ENCODE results near the gene TRABD2B.

The TRABD2B gene

DNA sequence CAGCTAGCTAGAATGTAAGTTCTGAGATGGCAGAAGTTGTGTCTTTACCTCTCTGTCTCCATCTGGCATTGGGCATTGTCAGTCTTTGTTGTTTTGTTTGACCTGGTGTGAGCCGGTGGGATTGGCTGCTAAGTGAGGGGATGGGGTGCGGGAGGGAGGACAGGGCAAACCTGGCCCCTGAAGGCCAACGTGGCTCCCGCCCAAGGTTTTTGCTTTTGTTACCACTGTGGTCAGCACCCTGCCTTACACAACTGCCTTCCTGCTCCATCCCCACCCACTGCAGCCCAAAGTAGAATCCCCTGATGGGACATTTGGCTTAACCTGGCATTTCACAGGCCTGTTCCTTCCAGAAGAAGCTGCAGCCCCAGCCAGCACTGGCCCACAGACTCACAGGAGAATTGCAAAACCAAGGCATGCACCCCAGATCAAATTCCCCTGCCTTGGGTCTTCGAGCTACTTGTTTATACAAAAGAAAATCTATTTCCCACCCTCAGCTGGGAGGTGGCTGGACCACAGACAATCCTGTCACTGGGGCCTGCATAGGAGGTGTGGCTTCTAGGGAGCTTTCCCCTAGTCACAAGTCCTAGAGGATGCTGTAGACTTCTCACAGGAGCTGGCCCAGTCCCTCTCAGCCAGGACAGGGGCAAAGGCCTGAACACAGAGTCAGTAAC is 147.5 kb downstream of the TRABD2B start:
- no peak for DNase-seq (ENCODE audit: low spot score)

DNA sequence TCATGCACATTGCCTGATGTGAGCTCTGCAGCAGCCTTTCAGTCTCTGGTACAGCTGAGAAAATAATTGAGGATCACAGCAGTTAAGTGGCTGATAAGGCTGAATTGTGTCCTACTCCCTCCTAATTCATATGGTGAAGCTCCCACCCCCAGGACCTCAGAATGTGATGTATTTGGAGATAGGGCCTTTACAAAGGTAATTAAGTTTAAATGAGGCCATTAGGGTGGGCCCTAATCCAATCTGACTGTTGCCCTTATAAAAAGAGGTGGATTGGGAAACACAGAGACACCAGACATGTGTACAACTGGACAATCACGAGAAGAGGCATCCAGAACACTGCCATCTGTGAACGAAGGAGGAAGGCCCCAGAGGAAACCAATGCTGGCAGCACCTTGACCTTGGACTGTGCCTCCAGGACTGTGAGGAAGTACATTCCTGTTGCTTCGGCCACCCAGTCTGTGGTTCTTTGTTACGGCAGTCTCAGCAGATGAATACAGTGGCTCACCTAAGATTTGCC is 148.1 kb downstream of the TRABD2B start:
- no peak for DNase-seq (ENCODE audit: low spot score)

DNA sequence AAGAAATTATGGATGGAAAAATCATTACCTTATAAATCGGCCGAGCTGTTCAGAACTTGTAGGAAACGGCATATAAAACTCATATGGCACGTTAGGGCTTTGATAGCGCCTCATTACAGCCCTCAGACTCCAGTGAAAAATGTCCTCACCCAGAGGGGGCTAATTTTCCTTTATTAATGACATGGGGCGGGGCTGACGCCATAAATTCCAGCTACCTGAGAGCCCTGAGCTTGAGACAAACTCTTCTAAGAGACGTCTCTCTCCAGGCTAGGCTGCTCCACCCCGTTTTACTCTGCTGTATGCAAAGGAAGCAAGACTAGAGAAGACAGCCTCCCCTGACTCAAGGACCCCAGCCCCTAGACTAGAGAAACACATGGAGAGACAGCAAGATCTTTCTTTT is 149.4 kb downstream of the TRABD2B start:
- no peak for DNase-seq (ENCODE audit: low spot score)

DNA sequence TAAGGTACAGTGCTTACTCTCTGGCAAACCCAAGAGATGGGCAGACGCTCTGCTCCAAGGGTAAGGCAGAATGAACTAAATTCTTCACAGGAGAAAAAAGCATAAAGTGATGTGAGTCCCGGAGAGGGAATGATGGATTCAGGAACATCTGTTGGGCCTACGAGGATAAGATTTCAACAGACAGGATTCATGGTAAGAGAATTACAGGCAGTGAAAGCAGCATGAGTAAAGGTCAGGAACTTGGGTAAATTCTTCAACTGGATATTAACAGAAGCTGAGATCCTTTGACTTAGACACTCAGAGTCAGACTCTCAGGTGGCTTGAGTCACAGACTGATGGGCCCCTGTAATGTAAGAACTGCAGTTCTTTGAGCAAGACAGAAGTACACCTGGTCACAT is 152.6 kb downstream of the TRABD2B start:
- DNase-seq (ENCODE audit: low spot score), result no peak

DNA sequence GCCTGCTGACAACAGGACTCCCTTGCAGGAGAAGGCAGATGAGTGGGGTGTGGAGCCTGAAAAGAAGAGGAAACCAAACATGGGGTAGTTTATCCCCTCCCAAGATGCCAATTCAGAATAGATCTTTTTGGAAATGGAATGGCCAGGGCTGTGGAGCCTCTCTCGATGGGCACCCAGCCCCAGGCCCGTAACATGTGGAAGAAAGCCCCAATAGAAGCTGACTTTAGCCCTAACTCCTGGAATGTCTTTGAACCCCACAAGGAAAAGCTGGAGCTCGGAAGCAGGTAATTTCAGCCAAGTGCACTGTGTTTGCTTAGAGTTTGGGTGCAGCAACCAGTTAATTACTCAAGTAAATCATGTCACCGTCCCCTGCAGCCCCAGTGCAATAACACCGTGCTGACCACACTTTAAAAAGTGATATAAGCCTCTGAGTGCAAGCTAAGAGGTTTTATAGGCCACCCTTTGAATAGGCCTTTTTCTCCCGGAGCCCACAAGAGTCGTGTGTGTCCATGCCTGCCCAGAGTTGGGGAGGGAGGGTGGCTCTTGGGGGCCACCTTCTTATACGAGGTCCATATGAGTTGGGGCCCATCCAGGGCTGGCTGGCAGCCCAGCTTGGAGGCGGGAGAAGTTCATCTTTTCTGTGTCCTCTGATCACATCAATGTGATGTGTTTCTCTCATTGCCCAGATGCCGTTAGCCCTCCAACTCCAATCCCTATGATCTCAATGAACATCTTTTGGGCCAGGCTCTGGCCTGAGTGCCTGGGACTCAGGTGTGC is 153.2 kb downstream of the TRABD2B start:
- no peak for DNase-seq (ENCODE audit: low spot score)

DNA sequence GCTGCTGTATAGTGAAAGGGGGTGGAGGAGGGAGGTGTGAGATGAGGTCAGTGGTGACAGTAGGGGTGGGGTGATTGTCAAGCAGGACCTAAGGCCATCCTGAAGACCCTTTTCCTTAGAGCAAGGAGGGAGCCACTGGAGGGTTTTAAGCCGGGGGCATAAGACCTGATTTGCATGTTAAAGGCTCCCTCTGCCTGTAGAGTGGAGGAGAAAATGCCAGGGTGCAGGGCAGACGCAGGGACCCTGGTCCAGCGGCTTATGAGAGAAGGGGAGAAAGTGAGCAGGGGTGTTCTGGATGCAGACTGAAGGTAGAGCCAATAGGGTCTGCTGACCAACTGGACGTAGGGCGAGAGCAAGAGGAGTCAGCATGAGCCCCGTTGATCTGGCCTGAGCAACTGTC is 154.1 kb downstream of the TRABD2B start:
- no peak for DNase-seq (ENCODE audit: low spot score)

DNA sequence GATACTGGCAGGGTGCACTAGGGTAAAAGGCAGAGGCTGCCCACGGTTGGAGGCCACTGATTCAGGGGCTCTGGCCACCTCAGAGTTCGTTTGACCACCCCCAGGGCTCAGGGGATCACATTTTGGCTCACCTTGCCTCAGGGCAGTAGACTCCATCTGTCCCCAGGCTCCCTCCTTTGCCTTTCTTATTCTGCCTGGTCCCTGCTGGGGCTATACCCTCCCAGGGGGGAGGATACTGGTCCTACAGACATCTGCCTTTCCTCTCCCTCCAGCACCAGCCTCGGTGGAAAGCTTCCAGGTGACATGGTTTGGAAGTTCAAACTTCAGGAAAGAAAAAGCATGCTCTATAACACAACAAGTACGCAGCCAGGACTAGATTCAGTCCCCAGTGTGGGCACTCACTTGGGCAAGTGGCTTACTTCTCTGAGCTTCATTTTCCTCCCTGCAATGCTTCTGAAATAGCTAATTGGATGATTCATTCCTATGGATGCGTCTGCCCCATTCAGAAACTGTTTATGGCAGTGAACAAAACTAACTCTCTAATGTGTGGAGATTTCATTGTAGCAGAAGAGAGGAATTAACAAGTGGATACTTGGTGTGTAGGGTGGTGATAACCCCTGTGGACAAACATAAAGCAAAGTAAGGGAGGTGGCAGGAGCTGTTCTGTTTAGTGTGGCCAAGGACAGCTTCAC is 154.8 kb downstream of the TRABD2B start:
- no peak for DNase-seq (ENCODE audit: low spot score)

DNA sequence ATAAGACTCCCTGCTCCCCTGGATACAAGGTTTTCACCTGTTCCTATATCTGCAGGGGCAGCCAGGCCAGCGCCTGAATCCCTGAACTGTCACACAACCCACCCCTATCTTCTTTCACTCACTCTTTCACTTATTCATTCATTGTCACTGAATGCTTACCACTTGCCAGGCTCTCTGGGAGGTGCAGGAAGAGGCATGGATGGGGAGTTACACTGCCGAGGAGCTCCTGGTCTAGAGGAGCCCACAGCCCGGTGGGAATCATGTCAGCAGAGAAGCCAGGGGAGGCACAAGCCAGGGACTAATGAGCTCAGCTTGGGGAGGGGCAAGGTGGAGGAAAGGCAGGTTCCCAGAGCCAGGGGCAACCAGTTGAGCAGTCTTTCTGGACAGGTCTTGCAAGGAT is 155.8 kb downstream of the TRABD2B start:
- DNase-seq (ENCODE audit: low spot score), result no peak

DNA sequence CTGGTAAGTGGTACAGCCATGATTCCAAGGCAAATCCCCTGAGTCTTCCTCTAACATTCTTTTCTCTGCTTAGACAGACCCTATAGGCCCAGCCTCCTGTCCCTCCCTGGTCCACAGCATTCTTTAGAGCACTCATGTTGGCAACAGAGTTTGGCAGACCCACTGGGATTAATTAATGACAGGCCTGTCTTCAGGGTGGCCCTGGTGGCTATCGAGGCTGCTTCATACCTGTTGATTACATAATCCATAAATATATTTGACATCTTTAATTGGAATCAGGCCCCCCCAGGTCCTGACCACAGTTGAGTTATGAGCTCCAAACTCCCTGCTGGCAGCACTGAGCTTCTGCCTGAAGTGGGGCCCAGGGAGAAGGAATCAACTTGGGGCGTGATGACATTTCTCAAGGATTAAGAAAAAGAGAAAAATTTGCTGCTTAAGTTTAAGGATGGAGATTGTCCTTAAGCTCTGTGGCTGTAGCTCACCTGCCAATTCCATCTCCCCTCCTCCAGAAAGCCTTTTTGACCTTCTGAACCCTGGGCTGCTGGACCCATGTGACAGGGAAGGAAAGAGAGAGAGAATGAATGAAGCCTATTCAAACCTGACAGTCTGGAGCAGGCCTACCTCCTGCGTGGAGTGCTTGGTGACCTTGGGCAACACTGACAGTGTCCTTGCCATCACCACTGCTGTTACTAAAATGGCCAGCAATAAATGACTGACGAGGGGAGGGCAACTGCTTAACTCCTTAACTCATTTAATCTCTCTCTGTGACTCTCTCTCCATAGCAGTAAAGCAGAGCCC is 156.6 kb downstream of the TRABD2B start:
- DNase-seq (ENCODE audit: low spot score), result no peak

DNA sequence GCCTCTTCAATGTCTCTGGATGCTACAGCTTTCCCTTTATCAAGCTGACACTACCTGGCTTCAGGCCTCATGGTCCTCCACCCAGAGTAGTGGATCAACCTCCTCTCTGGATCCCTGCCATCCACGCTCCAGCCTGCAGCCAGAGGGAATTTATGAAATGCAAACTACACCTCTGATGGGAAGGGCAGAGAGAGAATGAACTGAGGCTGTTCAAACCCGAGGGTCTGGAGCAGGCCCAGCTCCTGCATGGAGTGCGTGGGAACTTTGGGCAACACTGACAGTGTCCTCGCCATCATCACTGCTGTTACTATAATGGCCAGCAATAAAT is 157.8 kb downstream of the TRABD2B start:
- DNase-seq (ENCODE audit: low spot score), result no peak

DNA sequence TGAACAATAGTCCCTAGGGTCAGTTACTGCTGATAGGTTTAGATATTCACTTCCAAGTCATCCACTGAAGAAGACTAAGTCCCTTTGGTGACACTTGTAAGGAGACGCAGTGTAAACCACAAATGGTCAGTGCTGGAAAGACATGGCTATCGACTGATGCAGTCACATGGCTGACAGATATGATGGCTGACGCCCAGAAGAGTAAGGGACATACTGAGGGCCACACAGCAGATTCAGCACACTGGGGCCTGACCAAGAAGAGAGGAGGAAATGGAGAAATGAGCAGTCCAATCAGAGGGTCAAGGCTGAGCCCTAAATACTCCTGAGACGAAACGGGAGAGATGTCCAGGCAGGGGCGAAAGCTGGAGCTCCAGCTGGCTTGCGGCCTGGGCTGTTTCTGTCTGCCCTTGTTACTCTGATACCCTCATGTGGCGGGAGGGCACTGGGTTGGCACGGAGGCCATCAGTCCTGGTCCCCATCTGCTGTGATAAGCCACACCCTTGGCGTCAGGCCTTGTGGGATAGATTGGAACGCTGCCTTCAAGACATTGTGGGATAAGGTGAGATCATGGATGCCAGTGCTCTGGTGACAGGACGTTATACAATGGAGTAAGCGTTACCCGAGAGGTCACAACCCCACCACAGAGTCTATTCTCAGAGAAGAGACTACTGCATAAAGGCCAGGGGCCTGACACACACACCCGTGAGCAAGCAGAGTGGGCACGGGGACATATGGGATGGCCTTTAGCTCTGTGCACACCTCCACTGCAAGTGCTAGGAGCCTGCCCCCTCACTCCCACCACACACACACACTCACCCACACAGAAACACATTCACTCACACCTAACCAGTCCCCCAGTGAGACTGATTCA is 158.4 kb downstream of the TRABD2B start:
- DNase-seq (ENCODE audit: low spot score), result no peak

DNA sequence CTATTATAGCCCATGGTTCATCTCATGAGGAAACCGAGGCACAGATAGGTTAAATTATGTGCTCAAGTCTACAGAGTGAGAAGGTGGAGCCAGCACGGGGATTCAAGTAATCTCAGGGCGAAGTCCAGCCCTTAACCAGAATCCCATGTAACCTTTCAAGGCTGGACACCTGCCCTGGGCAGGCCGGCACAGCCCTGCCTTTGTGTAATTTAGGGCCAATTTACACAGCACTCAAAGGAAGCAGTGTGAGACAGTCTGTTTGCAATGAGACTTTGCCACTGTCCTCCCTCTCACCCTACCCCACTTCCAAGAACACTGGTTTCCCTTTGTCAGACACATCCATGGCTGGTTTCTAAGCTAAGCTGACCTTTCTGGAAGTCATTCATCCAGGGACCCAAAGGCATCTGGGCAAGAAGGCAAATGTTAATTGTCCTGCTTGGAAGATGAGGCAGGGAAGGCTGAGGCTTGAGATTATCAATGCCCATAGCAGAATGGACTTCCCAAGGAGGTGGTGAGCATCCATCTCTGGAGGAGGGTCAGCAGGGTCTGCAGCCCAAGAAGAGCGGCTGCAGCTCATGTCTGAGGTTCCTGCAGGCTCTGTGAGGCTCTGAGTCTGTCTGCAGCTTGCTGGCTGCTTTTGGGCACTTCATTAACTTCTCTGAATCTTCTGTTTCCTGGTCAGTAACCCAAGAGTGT is 159.2 kb downstream of the TRABD2B start:
- peak; percentile 13 for DNase-seq (ENCODE audit: low spot score)

DNA sequence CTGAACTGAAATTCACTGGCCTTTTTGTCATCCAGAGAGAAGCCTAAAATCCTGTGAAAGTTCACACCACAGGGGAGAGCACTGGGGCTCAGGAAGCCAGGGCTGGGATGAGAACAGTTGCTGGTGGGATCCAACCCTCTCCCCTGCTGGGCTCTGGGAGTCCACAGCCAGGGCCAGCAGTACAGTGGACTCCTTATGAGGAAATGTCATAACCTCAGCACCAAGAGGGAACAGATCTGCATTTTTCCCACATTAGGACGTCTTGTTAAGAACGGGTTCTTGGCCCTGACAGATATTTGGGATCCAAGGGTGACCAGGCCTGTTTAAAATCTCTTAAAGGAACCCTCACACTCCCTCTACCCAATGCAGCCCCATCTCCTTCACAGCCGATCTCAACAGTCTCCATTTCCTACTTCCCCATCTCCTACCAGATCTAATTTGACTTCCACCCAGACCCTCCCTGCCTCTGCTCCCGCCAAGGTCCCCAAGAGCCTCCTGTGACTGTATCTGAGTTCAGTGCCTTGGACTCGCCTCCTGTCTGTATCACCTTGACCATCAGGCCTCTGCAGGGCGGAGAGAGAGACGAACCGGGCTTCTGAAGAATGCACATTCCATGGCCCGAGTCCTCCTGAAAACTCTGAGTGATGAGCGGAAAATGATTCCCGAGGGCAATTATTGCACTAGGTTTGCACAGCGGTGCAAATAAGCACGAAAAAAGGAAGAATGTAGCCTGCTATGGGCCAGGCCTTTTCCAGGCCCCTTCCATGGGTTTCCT is 159.9 kb downstream of the TRABD2B start:
- no peak for DNase-seq (ENCODE audit: low spot score)

DNA sequence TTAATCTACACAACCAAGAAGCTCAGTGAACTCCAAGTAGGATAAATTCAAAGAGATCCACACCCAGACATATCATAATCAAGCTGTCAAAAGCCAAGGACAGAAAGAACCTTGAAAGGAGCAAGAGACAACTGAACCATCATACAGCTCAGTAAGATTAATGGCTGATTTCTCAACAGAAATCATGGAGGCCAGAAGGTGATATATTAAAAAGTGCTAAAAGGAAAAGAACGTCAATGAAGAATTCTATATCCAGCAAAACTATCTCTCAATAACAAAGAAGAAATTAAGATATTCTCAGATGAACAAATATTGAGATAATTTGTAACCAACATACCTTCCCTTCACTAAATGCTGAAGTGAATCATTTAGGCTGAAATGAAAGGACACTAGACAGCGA is 161.8 kb downstream of the TRABD2B start:
- DNase-seq (ENCODE audit: low spot score), result no peak

DNA sequence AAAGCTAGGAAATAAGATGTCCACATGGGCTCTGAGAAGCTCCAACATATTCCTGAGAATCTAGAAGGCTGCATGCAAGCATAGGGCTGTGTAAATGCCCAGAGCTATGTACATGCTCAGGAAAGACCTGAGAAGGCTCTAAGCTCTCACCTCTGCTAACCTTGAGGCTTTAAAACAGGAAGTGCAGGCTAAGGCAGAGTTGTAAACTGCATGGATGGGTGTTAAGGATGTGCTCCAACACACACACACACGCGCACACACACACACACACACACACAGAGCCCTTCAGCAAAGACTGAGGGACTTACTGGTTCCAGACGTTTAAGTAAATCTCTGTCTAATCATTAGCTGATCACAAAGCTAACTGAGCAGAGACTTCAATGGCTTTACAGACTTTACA is 162.9 kb downstream of the TRABD2B start:
- DNase-seq (ENCODE audit: low spot score), result no peak

DNA sequence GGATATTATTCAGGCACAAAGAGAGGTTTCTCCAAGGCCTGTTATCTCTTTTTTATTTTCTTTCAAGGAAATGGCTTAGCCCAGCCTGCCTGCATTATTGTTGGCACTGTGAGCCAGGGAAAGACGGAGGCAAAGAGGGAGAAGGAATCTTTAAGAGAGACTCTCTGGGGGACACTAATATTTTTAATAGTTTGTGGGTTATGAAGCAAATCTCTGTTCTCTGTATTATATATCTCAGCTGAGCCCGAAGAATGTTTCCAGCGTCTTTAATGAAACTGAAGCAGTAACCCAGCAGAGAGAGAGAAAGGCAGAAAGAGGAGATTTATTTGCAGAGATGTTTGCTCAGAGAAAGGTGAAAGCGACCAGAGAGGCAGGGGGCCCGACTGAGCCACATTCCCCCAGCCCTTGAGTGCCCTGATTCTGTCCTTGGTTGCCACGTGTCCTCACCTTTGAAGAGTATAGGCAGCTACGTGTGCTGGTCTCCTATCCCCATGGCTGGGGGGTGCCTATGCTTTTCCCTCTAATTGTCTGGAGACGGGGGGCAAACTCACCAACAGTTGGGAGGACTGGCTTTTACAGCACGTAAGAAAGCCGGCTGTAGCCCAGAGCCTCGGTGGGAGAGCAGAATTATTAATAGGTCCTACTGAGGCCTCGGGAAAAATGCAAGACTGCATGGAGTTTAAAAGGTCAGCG is 166.4 kb downstream of the TRABD2B start:
- DNase-seq (ENCODE audit: low spot score), result peak; percentile 27

DNA sequence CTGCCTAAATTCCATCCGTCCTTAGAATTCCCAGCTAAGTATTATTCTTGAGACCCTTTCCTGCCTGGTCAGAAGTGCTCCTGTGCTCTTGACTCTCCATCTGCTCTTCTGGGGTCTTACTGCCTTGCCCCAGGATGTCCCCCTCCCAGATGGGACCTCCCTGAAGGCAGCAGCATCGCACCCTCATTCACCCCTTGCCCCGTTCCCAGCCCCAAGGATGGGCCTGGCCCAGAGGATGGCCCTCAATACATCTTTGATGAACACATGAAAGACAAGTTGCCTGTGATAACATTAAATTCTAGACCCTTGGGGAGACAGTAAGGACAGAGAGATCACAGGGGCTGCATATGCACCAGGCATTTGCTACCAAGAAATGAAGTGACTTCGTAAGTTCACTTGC is 167.2 kb downstream of the TRABD2B start:
- no peak for DNase-seq (ENCODE audit: low spot score)

DNA sequence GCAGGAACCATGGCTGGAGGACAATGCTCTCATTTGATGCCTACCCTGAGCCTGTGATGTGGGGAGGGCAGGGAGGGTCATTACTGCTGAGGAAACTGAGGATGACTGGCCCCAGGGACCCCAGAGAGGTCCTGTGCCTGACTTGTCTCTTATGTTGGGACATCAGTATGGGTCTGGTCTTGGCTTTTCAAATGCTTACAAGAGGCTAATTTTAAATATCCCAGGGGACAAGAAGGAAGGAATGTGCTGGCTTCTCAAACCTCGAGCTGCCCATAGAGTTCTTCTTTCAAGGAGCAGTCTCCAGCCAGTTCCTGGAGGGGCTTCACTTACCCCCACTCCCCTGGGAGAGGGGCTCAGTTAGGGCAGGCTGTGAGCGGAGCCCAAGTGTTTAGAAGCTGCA is 168.2 kb downstream of the TRABD2B start:
- DNase-seq (ENCODE audit: low spot score), result no peak

DNA sequence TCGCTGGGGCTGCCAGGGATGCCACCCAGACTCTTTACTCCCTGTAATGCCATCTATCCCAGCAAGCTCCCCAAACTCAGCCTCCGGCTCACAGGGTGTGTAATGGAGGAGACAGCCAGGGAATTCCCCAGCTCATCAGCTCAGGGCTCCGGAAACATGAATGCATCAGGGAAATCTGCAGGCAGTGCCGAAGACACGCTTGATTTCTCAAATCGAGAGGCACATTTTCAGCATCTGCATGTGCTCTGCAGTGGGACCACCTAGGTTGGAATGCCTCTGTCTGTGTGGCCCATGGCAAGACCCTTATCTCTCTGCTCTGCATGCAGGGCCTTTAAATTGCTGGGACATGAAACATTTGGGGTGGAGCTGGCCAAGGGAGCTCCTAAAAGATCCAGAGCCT is 170.1 kb downstream of the TRABD2B start:
- no peak for DNase-seq (ENCODE audit: low spot score)
